ENCODE results near the gene DENND6B.

Gene DENND6B

DNA sequence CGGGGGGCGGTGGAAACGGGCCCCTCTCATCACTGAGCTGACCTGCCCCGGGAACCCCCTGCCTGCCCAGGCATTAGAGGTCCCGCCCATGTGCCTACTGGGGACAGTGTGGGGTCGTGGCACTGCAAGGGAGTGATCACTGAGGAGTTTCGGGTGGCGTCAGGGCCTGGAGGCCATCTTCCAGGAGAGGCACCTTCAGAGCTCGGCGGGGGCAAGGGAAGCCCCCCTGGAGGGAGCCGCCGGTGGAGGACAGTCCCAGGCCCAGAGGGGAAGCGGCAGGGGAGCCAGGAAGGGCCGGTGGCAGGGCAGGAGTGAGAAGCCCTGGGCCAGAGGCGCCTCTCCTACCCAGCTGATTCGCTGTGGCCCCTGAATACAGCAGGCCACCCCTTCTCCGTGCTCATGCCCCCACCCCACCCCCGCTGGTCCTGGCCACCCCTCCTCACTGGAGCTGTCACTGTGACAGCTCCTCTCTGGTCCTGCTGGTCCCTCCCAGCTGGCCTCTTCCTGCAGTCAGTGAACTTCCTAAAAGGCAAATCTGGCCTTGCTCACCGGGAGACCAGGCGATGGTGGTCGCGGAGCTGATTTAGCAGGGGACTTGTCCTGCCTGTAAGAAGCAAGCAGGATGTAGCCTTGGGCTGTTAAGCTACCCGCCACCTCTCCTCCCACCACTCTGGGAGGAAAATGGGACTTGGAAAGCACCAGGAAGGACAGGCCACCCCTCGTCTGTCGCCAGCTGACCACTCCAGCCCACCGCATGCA lies 54.6 kb downstream of the DENND6B start:
- Histone ChIP-seq H3K4me3 (ENCODE audit: low read length) (no peak overlapping the region), H3K9ac (ENCODE audit: low read length) (no peak overlapping the region), H3K27me3 (replicated peaks; ENCODE audit: control insufficient read depth, insufficient read depth, low read length) (no peaks in the 10 kb centered on the region), H3K4me1 (ENCODE audit: control insufficient read depth, insufficient read depth, low read length) (peaks cover 28% of the 10 kb centered on the region), H3K36me3 (ENCODE audit: control insufficient read depth, insufficient read depth, low read length, severe bottlenecking) (peaks cover 24% of the 10 kb centered on the region), H3K9me3 (ENCODE audit: control insufficient read depth, low read length) (no peaks in the 10 kb centered on the region)
- no peak for DNase-seq (ENCODE audit: low read depth)

DNA sequence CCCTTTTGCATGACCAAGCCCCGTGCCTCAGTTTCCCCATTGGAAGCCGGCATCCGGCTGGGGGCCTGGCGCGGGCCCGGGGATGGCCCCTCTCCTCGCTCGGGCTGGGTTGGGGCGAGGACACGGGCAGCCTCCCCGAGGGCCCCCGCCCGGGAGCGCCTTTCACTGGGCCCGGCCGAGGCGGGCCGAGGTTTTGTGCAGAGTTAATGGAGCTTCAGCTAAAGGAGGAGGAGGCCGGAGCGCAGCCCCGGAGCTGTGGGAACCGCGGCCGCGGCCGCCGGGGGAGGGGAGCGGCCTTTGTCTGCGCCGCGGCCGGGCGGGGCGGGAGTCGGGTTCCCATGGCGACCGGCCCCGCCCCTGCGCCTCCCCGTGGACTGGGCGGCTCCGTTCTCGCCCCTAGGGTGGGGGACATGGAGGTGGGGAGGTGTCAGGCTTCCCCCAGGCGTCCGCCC lies 55.3 kb downstream of the DENND6B start:
- peak overlapping the region; percentile 78 for H3K4me3 ChIP-seq (ENCODE audit: low read length)
- no peaks in the 10 kb centered on the region for H3K9me3 ChIP-seq (ENCODE audit: control insufficient read depth, low read length)
- H3K4me1 ChIP-seq (ENCODE audit: control insufficient read depth, insufficient read depth, low read length), result peaks cover 28% of the 10 kb centered on the region
- peaks cover 19% of the 10 kb centered on the region for H3K36me3 ChIP-seq (ENCODE audit: control insufficient read depth, insufficient read depth, low read length, severe bottlenecking)
- peak; percentile 83 for DNase-seq (ENCODE audit: low read depth)
- peaks cover 5% of the 10 kb centered on the region for H3K27me3 ChIP-seq (replicated peaks; ENCODE audit: control insufficient read depth, insufficient read depth, low read length)
- H3K9ac ChIP-seq (ENCODE audit: low read length), result peak overlapping the region; percentile 78

DNA sequence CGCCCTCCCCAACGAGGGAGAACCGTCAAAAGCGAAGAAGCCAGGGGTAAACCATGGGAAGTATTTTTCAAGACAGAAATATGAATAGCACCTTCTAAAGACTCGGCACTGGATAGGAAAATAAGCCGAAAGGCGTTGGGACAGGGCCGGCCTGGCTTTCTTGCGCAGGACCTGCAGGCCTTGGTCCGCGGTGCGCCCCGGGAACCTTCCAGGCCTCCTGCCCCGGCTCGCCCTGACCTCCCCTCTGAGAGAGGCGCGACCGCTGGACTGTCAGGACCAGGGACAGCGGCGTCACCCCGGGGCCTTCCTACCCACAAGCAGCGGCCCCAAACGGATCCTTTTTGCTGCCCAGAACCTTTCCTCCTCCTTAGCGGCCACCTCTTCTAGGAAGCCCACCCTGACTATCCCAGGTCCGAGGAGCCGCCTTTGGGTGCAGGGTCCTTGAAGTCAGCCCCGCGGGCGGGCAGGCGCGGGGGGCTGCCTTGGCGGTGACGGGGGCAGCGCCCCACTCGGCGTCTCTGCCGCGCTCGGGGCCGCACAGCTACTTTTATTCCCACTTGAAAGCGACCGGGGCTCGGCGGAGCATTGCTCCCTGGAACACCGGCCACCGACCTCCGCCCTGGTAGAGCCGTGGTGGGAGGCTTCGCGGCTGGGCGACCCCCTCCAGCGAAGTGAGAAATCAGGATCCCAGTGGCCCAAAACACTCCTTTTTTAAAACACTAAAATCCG lies 56.0 kb downstream of the DENND6B start:
- H3K27me3 ChIP-seq (replicated peaks; ENCODE audit: control insufficient read depth, insufficient read depth, low read length), result peaks cover 7% of the 10 kb centered on the region
- no peaks in the 10 kb centered on the region for H3K9me3 ChIP-seq (ENCODE audit: control insufficient read depth, low read length)
- peaks cover 28% of the 10 kb centered on the region for H3K4me1 ChIP-seq (ENCODE audit: control insufficient read depth, insufficient read depth, low read length)
- H3K9ac ChIP-seq (ENCODE audit: low read length), result peak overlapping the region; percentile 78
- peak overlapping the region; percentile 78 for H3K4me3 ChIP-seq (ENCODE audit: low read length)
- H3K36me3 ChIP-seq (ENCODE audit: control insufficient read depth, insufficient read depth, low read length, severe bottlenecking), result peaks cover 14% of the 10 kb centered on the region
- peak; percentile 87 for DNase-seq (ENCODE audit: low read depth)

DNA sequence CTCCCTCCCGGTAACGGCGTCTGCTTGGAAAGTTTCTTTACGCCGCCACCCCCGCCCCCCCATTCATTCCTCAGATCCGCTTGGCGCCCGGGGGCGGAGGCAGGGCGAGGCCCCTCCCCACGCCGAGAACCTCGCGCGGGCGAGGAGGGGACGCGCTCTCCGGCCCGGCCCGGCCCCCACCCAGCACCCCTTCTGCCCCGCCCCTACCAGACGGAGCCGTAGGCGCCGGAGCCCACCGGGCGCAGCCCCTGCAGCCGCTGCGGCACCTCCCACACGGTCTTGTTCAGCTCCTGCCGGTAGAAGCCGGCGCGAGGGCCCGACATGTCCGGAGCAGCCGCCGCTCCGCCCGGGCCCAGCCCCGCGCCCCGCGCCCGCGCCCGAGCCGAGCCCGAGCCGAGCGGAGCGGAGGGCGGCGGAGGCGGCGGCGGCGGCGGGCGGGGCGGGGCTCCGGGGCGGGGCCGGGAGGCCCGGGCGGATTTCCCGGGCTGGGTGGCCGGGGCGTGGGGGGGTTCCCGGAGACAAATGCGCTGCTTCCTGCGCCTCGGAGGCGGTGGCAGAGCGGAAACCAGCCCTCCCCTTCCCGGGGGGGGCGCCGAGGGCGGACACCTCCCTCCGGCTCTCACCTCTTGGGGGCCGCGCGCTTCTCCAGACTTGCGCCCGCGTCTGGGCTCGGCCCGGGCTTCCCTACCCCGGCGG lies 56.7 kb downstream of the DENND6B start, which contains the start of gene MAPK11:
TSS of gene MAPK11 (minus strand) at position 411 of the 696 bp plus-strand sequence. CDS start at position 323, 88 bp downstream.
- DNase-seq (ENCODE audit: low read depth), result peak; percentile 76
- peak within 1 kb of the TSS; percentile 78 for H3K4me3 ChIP-seq (ENCODE audit: low read length)
- peaks cover 28% of the 10 kb centered on the region for H3K4me1 ChIP-seq (ENCODE audit: control insufficient read depth, insufficient read depth, low read length)

DNA sequence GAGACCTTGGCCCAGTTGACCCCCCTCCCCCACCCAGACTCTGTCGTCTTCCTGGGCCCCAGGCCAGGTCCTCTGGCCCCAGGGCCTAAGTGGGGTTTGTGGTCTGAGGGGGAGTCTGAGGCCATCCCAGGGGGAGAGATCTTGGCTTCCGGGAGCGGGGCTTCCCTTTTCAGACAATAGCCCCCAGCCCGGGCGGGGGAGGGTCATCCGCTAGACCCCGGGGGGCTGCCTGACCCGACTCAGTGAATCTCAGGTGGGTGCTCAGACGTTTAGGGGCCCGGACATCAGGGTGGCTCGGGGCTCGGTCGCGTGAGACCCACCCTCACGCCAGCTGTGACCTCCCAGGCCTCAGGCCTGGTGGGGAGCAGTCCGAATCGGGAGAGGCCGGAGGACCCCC lies 57.2 kb downstream of the DENND6B start:
- peak overlapping the region; percentile 68 for H3K9ac ChIP-seq (ENCODE audit: low read length)
- H3K4me3 ChIP-seq (ENCODE audit: low read length), result peak overlapping the region; percentile 67
- peaks cover 28% of the 10 kb centered on the region for H3K4me1 ChIP-seq (ENCODE audit: control insufficient read depth, insufficient read depth, low read length)
- peak; percentile 35 for DNase-seq (ENCODE audit: low read depth)
- no peaks in the 10 kb centered on the region for H3K9me3 ChIP-seq (ENCODE audit: control insufficient read depth, low read length)
- H3K36me3 ChIP-seq (ENCODE audit: control insufficient read depth, insufficient read depth, low read length, severe bottlenecking), result peaks cover 4% of the 10 kb centered on the region
- peaks cover 7% of the 10 kb centered on the region for H3K27me3 ChIP-seq (replicated peaks; ENCODE audit: control insufficient read depth, insufficient read depth, low read length)

More for the DNA sequence above, 56.7 kb downstream of the DENND6B start, which contains the start of gene MAPK11:
- Histone ChIP-seq H3K36me3 (ENCODE audit: control insufficient read depth, insufficient read depth, low read length, severe bottlenecking) (peaks cover 7% of the 10 kb centered on the region), H3K9me3 (ENCODE audit: control insufficient read depth, low read length) (no peaks in the 10 kb centered on the region), H3K27me3 (replicated peaks; ENCODE audit: control insufficient read depth, insufficient read depth, low read length) (peaks cover 7% of the 10 kb centered on the region), H3K9ac (ENCODE audit: low read length) (peak within 1 kb of the TSS; percentile 78)

DNA sequence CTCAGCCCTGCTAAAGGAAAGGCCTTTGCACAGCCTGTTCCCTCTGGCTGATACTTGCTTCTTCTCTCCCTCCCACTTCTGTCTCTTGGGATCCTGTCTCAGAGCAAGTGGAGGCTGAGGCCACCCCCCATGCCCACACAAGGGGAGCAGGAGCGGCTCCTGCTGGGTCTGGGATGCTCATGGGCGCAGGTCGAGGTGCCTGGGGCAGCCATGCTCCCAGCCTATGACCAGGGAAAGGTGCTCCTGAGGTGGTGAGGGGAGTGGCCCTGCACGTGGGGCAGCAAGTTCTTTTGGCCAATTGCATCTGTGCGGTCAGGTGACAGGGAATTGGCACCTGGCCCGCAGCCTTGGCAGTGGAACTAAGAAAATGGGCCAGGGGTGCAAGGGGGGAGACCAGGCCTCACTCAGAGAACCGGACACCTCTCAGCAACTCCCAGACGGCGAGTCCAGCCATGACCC lies 58.1 kb downstream of the DENND6B start:
- DNase-seq (ENCODE audit: low read depth), result peak; percentile 10
- Histone ChIP-seq H3K36me3 (ENCODE audit: control insufficient read depth, insufficient read depth, low read length, severe bottlenecking) (no peaks in the 10 kb centered on the region), H3K9ac (ENCODE audit: low read length) (peak overlapping the region; percentile 66), H3K4me3 (ENCODE audit: low read length) (peak overlapping the region; percentile 67), H3K9me3 (ENCODE audit: control insufficient read depth, low read length) (no peaks in the 10 kb centered on the region), H3K27me3 (replicated peaks; ENCODE audit: control insufficient read depth, insufficient read depth, low read length) (peaks cover 7% of the 10 kb centered on the region), H3K4me1 (ENCODE audit: control insufficient read depth, insufficient read depth, low read length) (peaks cover 28% of the 10 kb centered on the region)

DNA sequence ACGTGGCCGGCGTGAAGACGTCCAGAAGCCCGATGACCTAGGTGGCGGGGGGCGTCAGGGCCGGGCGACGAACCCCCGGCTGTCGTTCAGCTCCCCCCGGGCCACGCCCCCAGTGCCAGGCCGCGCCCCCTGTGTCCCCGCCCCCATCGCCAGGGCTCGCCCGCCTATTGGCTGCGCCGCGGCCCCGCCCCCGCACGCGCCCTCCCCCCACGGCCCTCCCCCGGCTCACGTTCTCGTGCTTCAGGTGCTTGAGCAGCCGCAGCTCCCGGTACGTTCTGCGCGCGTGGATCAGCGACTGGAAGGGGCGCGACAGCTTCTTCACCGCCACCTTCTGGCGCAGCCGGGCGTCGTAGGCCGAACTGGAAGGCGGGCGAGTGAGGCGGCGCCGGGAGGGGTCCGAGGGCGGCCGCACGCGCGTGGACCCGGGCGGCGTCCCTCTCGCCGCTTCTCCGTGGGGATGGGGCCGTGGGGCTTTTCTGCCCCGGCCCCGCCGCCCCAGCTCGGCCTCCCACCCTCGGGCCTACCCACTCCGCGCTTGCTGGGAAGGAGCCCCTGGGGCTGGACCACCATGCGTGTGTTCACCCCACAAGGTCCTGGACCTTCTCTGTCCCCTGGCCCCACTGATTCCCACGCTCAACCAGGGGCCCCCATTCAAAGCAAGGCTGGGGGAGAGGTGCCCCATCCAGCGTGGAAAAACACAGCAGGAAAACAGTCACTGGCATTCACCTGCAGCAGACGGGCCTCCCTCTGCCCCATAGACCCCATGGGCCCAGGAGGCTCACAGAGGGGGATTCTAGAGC lies 59.0 kb downstream of the DENND6B start:
- peak; percentile 76 for DNase-seq (ENCODE audit: low read depth)
- H3K4me3 ChIP-seq (ENCODE audit: low read length), result peak overlapping the region; percentile 67
- H3K36me3 ChIP-seq (ENCODE audit: control insufficient read depth, insufficient read depth, low read length, severe bottlenecking), result no peaks in the 10 kb centered on the region

DNA sequence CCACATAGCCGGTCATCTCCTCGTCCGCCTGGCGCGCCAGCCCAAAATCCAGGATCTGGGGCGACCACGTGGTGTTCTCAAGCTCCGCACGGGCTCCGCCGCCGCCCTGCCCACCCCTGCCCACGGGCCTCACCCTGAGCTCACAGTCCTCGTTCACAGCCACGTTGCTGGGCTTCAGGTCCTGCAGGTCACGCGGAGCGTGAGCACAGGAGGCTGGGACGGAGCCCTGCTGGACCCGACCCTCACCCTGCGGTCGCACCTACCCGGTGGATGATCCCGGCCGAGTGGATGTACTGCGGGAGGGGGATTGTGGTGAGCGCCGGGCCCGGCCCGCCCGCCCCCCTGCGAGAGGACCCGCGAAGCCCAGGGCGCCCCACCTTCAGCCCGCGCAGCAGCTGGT lies 59.8 kb downstream of the DENND6B start:
- Histone ChIP-seq H3K9ac (ENCODE audit: low read length) (no peak overlapping the region), H3K27me3 (replicated peaks; ENCODE audit: control insufficient read depth, insufficient read depth, low read length) (peaks cover 7% of the 10 kb centered on the region), H3K4me1 (ENCODE audit: control insufficient read depth, insufficient read depth, low read length) (peaks cover 31% of the 10 kb centered on the region), H3K4me3 (ENCODE audit: low read length) (no peak overlapping the region), H3K36me3 (ENCODE audit: control insufficient read depth, insufficient read depth, low read length, severe bottlenecking) (no peaks in the 10 kb centered on the region), H3K9me3 (ENCODE audit: control insufficient read depth, low read length) (no peaks in the 10 kb centered on the region)
- DNase-seq (ENCODE audit: low read depth), result no peak

More for the DNA sequence above, 59.0 kb downstream of the DENND6B start:
- peak overlapping the region; percentile 66 for H3K9ac ChIP-seq (ENCODE audit: low read length)
- peaks cover 7% of the 10 kb centered on the region for H3K27me3 ChIP-seq (replicated peaks; ENCODE audit: control insufficient read depth, insufficient read depth, low read length)
- no peaks in the 10 kb centered on the region for H3K9me3 ChIP-seq (ENCODE audit: control insufficient read depth, low read length)
- peaks cover 28% of the 10 kb centered on the region for H3K4me1 ChIP-seq (ENCODE audit: control insufficient read depth, insufficient read depth, low read length)

DNA sequence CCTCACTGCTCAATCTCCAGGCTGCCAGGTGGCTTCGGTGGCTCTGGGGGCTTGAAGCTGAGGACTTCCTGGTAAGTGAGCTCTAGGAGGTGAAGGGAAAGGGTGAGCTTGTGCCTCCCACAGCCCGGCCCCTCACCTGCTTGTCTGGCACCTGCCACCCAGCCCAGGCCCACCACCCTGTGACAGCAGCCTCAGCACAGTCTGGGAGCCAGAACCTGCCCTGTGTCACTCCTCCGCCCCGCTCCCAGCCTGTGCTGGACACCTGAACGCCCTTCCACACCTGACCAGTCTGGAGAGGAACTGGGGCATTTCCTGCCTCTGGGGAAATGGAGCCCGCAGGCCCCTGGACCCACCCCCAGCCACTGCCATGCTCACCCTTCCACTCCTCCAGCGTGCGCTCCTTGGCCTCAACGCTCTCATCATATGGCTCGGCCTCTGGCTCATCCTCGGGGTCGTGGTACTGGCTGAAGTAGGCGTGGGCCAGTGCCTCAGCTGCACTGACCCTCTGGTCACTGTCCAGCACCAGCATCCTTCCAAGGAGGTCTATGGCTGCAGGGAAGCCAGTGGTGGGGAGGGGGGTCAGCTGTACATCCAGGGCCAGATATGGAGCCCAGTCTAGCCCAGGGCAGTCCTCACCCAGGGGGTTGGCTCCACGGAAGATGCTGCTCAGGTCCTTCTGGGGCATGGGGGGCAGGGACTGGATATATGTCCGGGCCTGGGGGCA lies 61.7 kb downstream of the DENND6B start:
- no peaks in the 10 kb centered on the region for H3K9me3 ChIP-seq (ENCODE audit: control insufficient read depth, low read length)
- no peak overlapping the region for H3K4me3 ChIP-seq (ENCODE audit: low read length)

More for the DNA sequence above, 61.7 kb downstream of the DENND6B start:
- H3K4me1 ChIP-seq (ENCODE audit: control insufficient read depth, insufficient read depth, low read length), result peaks cover 28% of the 10 kb centered on the region
- H3K27me3 ChIP-seq (replicated peaks; ENCODE audit: control insufficient read depth, insufficient read depth, low read length), result peaks cover 7% of the 10 kb centered on the region
- H3K36me3 ChIP-seq (ENCODE audit: control insufficient read depth, insufficient read depth, low read length, severe bottlenecking), result no peaks in the 10 kb centered on the region
- DNase-seq (ENCODE audit: low read depth), result no peak
- no peak overlapping the region for H3K9ac ChIP-seq (ENCODE audit: low read length)

All from adipocyte (in vitro differentiated cells).